HG03354 (cell line): ENCODE measurements around the gene KANTR.

Experiments
- ATAC-seq: cut with Tn5 transposase; IDR thresholded peaks from one replicate; pipeline ENCODE4 v1.9.1; 2021; ENCODE audit warnings: mild to moderate bottlenecking; ENCODE audit not compliant: unreplicated experiment, poor library complexity, severe bottlenecking

KANTR gene

GRCh38 chrX:53093748-53094581, at the start of gene KANTR:
TSS of gene KANTR (plus strand) at chrX:53094142. CDS start at chrX:53124273, 30,131 bp downstream.
- ATAC-seq = peak; percentile 85

DNA sequence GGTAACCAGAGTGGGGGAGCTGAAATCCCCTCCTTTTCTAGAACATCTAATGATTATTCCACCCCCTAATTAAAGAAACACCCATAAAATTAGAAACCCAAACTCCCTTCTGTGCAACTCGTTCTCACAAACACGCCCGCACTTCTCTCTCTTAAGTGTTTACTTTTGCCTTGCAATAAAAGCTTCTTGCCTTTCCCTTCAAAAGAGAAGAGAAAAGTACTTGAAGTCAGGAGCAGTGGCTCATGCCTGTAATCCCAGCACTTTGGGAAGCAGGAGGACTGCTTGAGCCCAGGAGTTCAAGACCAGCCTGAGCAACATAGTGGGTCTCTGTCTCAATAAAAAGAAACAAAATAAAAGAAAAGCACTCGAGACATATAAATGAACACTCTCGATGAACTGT, 48.9 kb upstream of the KANTR start:
- no peak for ATAC-seq

- ATAC-seq = no peak
Observed at GRCh38 chrX:53047228-53047627, 46.7 kb upstream of the KANTR start.

DNA sequence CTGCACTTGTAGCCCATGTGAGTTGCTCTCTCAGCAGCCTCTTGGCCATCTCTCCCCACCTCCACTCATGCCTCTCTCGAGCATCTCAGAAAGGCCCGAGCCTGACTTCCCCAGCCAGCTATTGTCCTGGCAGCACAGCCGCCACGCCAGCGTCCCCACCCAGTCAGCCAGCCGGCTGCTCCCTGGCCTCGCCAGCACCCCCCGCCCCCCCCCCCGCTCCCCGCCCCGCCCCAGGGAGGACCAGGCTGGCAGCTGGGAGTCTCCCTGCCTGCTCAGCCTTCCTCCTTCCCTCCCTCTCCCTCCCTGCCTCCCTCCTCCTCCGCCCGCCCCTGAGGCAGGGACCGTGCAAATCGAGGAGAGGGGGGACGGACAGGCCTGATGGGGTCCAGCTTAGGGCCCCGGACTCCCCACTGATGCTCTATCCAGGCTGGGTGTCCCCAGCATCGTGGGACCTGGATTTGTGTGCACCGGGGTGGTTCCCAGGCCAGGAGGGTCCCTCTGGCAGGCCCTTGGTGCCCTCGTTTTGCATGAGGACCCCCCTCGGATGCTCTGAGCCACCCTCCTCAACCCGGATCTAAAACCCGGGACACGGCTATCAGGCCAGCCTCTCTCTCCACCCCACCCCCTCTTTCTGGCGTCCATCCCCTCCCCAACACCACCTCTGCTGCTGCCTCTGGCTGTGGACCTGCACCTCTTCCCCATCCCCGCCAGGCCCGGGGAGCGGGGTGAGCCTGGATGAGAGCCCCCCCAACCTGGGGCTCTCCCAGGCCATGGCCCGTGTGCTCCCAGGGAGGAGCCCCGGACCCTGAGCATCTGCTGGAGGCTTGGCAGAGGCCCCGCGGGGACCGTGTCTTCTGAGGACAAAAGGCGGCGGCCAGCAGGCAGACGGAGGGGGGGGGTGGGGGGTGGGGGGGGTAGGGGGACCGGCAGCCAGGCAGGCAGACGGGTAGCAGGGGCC, 45.5 kb upstream of the KANTR start, which contains the start of gene GPR173:
GPR173 (plus strand) TSS at position 621 of the 958 bp plus-strand sequence. CDS start 27,833 bp downstream, outside the sequence.
- ATAC-seq = no peak

DNA sequence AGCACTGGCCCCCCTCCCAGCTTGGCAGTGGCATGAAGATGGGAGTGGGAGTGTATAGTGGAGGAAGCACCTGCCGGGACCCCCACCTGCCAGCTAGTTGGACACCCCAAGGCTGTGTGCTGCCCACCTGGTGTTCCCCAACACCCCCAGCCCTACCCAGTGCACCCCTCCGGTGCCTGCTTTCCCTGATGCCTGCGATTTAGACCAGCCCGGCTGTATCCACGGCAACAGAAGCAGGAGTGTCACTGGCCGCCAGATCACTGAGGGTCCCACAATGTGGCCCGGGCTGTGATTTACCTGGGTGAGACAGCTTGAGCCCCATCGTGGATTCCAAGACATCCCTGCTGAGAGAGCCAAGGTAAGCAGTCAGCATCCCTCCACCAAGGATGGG, 44.8 kb upstream of the KANTR start:
- no peak for ATAC-seq

GRCh38 chrX:53050841-53051240, 43.1 kb upstream of the KANTR start:
- no peak for ATAC-seq

GRCh38 chrX:53055244-53055849, 38.6 kb upstream of the KANTR start:
- no peak for ATAC-seq

DNA sequence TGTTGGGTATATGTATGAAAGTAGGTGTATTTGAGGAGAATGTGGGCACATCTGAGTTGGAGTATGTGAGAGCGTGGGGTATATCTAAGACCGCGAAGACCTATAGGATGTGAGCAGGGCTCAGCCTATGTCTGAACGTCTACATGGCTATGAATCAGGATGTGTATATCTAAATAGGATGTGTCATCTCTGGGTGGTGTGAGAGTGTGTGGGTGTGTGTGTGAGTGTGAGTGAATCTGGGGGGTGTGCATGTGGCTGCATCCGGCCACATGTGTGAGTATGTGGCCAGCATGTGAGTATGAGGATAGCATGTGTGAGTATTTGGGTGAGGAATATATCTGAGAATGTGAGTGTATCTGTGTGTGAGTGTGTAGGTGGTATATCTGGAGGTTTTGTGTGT, 37.6 kb upstream of the KANTR start:
- no peak for ATAC-seq

DNA sequence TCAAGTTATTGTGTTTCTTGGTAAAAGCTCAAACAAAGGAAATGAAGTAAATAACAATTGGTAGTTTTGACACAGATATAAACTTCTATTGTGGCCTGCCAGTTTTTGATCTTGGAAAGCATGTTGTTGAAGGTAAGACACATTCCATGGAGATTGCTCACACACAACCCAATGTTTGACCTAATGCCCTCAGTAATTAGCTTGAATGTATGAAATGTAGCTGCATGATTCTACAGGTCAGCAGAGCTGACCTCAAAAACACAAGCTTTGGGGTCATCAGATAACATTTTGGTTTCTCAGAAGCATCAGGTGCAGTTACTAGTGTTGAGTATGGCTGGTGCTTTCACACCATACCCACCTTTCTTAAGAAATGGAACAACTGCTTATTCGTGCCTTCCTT, 28.8 kb upstream of the KANTR start:
- ATAC-seq = no peak

- no peak for ATAC-seq
Observed at GRCh38 chrX:53071064-53071463, 22.9 kb upstream of the KANTR start.

DNA sequence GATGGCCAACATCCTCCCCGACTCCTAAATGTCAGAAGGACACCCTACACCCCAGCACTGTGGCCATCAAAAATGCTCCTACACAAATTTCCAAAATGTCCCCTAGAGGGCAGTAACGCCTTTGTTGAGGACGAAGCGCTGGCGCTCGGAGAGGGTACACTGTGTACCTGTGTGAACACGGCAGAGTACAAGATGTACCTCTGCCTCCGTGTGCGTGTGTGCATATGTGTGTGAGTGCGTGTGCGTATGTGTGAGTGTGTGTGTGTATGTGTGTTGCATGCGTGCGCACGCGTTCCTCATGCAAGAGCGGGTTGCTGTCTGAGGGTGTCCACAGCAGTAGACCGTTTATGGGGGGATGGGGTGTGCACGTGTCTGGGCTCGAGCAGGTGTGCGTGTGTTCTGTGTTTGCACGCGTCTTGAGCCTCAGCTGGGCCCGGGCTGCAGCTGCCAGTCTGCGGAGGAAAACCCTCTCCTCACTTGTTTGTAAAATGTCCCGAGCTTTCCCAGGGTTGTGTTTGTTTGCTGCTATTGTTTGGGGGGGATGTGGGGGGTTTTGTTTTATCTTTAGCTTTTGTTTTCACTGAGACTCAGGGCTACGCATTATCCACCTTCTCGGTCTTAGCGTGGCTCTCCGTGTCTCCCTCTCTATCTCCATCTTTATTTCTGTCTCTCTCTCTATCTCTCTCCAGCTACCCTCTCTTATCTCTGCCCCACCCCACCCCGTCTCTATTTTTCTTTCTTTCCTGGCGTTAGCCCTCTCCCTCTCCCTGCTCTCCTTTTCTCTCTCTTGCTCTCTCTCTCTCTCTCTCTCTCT, 22.1 kb upstream of the KANTR start:
- ATAC-seq = peak; percentile 78

DNA sequence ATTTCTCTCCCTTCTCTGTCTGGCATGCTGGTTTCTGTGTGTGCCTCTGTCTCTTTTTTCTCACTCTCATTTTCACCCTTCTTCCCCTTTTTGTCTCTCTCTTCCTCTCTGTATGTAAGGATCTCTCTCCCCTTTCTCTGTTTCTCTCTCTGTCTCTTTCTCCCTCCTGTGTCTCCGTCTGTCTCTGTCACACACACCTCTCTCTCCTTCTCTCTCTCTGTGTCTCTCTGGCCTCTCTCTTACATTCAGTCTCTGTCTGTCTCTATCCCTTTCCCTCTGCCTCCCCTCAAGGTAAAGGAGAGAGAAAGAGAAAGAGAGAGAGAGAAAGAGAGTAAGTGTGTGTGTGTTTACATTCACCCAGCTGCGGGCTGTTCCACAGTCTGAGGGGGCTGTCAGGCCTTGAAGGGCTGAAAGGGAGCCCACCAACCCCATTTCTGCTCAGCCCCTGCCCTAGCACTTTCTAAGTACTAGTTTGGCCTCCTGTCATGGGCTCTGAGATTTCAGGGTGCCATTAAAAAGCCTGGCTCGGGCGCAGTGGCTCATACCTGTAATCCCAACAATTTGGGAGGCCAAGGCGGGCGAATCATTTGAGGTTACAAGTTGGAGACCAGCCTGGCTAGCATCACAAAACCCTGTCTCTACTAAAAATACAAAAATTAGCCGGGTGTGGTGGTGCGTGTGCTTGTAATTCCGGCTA, 21.4 kb upstream of the KANTR start:
- peak; percentile 27 for ATAC-seq

DNA sequence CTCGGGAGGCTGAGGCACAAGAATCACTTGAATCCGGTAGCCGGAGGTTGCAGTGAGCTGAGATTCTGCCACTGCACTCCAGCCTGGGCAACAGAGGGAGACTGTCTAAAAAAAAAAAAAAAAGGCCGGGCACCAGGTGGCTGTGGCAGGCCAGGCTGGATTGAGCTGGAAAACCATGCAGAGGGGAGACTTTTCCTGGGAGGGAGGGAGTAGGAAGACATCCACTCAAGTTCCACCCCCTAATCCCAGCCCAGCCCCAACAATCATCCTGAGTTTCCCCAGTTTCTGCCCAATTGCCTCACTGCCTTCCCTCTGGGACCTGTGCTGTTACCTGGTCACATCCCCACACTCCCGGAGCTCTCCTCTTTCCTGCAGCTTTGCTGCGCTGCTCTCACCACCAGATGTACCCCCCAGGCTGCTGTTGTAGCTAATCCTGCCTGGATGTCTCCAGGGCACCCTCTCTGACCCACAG, 20.8 kb upstream of the KANTR start:
- ATAC-seq = no peak

- ATAC-seq = no peak
Observed at GRCh38 chrX:53075011-53075410, 18.9 kb upstream of the KANTR start.

- ATAC-seq = no peak
Observed at GRCh38 chrX:53076671-53077070, 17.3 kb upstream of the KANTR start.

DNA sequence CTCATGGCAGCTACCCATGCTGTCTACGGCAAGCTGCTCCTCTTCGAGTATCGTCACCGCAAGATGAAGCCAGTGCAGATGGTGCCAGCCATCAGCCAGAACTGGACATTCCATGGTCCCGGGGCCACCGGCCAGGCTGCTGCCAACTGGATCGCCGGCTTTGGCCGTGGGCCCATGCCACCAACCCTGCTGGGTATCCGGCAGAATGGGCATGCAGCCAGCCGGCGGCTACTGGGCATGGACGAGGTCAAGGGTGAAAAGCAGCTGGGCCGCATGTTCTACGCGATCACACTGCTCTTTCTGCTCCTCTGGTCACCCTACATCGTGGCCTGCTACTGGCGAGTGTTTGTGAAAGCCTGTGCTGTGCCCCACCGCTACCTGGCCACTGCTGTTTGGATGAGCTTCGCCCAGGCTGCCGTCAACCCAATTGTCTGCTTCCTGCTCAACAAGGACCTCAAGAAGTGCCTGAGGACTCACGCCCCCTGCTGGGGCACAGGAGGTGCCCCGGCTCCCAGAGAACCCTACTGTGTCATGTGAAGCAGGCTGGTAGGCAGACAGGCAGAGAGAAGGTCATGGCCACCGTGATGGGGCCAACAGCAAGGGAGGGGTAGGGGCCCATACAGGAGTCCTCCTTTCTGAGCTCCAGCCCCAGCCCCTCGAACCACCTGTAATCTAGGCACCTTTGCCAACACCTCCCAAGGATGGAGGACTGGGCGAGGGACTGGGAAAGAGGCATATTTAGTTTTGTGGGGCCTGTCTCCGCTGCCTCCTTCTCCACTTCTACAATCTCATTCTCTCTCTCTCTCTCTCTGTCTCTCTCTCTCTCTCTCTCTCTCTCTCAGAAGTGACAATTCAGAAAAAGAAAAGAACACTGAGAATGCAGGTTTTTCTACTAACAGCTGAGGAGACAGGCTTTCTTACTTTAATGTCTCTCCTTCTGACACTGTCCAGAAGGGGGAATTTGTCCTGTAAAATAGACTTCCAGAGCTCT, 16.4 kb upstream of the KANTR start:
- ATAC-seq = no peak

- ATAC-seq = no peak
Observed at GRCh38 chrX:53078943-53079342, 15.0 kb upstream of the KANTR start.
